Mucosa of descending colon (tissue), 3 donors: Measurements from ENCODE around the gene ZDHHC11. TPM values are rescaled to one million over a fixed set of nuclear protein-coding genes. Genes with fewer than 3 reads are reported as not detected.
"Not testable (repeated sequence)": the region's sequence is repeated elsewhere in the genome, so short reads cannot be mapped to it uniquely, and the experiment has no call there.

Experiments used
- ATAC-seq: fragments of 200-7000 bp; cut with Tn5 transposase; one replicate; pipeline ENCODE4 v1.9.1; 2020; ENCODE audit warnings: mild to moderate bottlenecking, moderate library complexity
- DNase-seq, 3 donors: peaks; one replicate each; pipeline ENCODE4 v3.0.0-alpha.2; 2020
- H3K36me3 ChIP-seq: fragments of 200-600 bp; one replicate; pipeline ENCODE4 v1.8.0; 2021; ENCODE audit warnings: low read depth, mild to moderate bottlenecking
- H3K4me1 ChIP-seq: fragments of 200-600 bp; one replicate; pipeline ENCODE4 v1.8.0; 2021; ENCODE audit warnings: low read depth, mild to moderate bottlenecking
- H3K4me3 ChIP-seq: fragments of 200-600 bp; one replicate; pipeline ENCODE4 v1.8.0; 2021; ENCODE audit warnings: mild to moderate bottlenecking
- H3K9me3 ChIP-seq: fragments of 200-600 bp; one replicate; pipeline ENCODE4 v1.8.0; 2021; ENCODE audit warnings: mild to moderate bottlenecking
- intact Hi-C, 2 donors: fragments of 100-400 bp; cut with DNase I in 1 of 2; cut with micrococcal nuclease in 1 of 2; formaldehyde crosslinking; loops; one replicate each; pipeline versions ENCODE4 v1.11.0 to v1.11.1; 2022; cut with DNase I, micrococcal nuclease
- total RNA-seq, 3 donors: library from RNA; stranded (reverse); fragmentation: NEBNext Ultra II Directional in 2 of 3; extraction: Animal tissue kit (Norgen Biotek cat#: 25700) in 2 of 3; gene quantifications; one replicate each; pipeline versions ENCODE4 v1.2.1 to v1.2.4, GENCODE V29; 2021 to 2023
- TF ChIP-seq, protein P1 (sequence below): fragments of 200-600 bp; IDR thresholded peaks from one replicate; pipeline ENCODE4 v1.8.0; 2022; ENCODE audit warnings: antibody characterized with exemption, mild to moderate bottlenecking
- donor health status: DM: no; HTN: no; CAD: no; lungs with moderate emphysema.
- donor health status: DM: no; HTN: no; CAD: no.
- donor health status: DM: no; HTN: yes; CAD: no.

ZDHHC11 gene
- total RNA-seq, 3 donors from 2014 or later, result 4.6 to 11.1 (median 7.0) TPM

DNA sequence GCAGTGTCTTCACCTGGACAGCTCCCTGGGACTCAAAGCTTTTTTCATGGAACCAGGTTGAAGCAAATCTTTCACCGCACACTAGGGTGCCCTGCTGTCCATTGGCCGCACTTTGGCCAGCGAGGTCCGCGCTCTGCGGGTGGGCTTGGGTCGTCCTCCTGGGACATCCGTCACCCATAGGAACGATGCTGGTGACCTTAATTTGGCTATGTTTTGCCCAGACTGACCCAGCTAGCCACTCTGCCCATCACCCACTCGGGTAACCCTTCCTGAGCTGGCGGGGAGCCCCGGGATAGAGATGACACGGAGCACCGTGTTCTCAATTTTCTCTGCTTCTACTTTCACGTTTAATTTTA, 92.1 kb downstream of the ZDHHC11 start:
- Histone ChIP-seq H3K9me3 (no peaks in the 10 kb centered on the region), H3K4me1 (peaks cover 31% of the 10 kb centered on the region), H3K36me3 (no peaks in the 10 kb centered on the region), H3K4me3 (no peak overlapping the region)
- intact Hi-C loops, result no loop called here
- no peak for ATAC-seq
- peak in 2 of 3 donors; percentile 46 to 50 for DNase-seq
- TF ChIP-seq, protein P1, sequence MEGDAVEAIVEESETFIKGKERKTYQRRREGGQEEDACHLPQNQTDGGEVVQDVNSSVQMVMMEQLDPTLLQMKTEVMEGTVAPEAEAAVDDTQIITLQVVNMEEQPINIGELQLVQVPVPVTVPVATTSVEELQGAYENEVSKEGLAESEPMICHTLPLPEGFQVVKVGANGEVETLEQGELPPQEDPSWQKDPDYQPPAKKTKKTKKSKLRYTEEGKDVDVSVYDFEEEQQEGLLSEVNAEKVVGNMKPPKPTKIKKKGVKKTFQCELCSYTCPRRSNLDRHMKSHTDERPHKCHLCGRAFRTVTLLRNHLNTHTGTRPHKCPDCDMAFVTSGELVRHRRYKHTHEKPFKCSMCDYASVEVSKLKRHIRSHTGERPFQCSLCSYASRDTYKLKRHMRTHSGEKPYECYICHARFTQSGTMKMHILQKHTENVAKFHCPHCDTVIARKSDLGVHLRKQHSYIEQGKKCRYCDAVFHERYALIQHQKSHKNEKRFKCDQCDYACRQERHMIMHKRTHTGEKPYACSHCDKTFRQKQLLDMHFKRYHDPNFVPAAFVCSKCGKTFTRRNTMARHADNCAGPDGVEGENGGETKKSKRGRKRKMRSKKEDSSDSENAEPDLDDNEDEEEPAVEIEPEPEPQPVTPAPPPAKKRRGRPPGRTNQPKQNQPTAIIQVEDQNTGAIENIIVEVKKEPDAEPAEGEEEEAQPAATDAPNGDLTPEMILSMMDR, result no peak

DNA sequence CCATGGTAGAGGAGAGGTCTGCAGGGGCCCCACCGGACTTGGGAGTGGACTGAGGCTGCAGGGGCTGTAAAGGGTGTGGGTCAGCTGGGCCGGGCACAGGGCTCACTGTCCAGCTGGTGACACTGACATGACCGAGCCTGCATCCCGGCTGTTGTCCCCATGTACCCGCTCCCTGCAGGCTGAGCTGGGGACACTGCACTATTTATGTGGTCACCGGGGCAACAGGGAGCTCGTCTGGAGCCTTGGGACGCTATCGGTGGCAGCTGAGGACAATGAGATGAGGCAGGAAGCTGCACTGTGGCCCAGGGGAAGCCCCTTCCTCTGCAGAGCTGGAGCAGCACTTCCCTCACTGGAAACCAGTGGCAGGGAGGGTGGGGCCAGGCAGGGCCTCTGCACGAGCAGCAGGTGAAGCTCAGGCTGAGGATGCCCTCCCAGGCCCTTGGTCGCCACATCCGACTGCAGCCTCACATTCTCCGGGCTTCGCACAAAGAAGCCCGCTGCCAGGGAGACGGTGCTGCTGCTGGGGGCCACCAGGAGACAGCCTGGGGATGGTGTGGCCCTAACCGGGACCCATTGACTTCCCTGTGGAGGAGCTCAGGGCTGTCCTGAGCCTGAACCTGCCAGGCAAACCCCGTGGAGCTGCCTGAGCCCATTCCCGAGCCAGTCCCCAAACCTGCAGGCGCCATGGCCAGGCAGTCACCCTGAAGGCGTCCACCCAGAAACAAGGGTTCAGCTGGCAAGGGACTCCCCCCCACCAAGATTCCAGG, 92.7 kb downstream of the ZDHHC11 start:
- TF ChIP-seq, protein P1, result no peak
- ATAC-seq (peak; percentile 67), DNase-seq (peak; percentile 60 to 70 (median 61))
- intact Hi-C loops, result no loop called here
- peaks cover 31% of the 10 kb centered on the region for H3K4me1 ChIP-seq
- H3K36me3 ChIP-seq, result no peaks in the 10 kb centered on the region
- H3K9me3 ChIP-seq, result no peaks in the 10 kb centered on the region
- H3K4me3 ChIP-seq, result no peak overlapping the region

DNA sequence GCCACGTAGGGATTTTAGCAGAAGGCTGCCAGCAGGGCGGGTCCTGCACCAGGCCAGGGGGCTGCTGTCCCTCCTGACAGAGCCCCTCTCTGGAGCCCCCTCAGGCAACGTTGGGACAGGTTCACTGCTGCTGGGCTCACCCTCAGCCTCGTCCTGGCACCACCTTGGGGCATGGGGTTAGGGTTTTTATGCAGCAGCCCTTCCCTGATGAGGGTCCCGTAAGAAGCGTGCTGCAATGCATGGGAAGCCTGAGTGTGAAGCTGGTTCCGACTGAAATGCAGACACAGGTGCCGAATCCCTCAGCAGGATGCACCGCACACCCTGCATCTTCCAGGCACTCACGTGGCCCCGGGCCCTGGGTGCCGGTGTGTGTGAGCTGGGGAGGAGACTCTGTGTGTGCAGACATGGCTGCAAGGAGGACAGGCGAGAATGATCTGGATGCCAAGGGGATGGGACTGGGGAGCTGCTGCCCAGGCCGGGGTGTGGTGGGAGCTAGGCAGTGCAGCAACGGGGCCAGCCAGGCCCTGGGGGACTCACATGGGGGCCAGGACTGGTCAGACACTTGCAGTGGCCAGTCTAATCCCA, 93.3 kb downstream of the ZDHHC11 start:
- TF ChIP-seq, protein P1, result no peak
- DNase-seq (no peak), ATAC-seq (no peak)
- intact Hi-C loops, result no loop called here
- Histone ChIP-seq H3K36me3 (no peaks in the 10 kb centered on the region), H3K4me1 (peaks cover 31% of the 10 kb centered on the region), H3K4me3 (no peak overlapping the region), H3K9me3 (no peaks in the 10 kb centered on the region)

DNA sequence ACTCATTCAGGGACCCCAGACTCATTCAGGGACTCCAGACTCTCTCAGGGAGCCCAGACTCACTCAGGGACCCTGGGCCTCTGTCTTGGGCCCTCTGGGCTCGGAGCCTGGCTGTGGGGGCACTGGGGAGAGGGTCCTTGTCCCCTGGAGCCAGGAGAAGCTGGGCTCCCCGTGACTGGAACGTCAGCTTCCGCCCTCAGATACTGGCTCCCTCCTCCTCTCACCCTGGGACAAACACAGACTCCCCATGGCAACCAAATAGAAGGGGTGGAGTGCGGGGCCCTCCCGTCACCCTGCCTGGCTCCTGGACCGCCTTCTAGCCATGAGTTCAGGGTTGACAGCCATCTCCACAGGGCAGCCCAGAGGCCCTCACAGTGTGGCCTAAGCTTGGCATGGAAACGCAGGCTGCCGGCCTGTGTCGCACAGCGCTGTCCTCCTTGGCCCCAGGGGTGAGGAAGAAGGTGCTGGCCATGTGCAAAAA, 93.9 kb downstream of the ZDHHC11 start:
- TF ChIP-seq, protein P1, result no peak
- ATAC-seq (peak; percentile 57), DNase-seq (peak; percentile 49 to 58 (median 52))
- Histone ChIP-seq H3K36me3 (no peaks in the 10 kb centered on the region), H3K4me3 (no peak overlapping the region), H3K4me1 (peaks cover 31% of the 10 kb centered on the region), H3K9me3 (no peaks in the 10 kb centered on the region)
- intact Hi-C loops, result no loop called here

DNA sequence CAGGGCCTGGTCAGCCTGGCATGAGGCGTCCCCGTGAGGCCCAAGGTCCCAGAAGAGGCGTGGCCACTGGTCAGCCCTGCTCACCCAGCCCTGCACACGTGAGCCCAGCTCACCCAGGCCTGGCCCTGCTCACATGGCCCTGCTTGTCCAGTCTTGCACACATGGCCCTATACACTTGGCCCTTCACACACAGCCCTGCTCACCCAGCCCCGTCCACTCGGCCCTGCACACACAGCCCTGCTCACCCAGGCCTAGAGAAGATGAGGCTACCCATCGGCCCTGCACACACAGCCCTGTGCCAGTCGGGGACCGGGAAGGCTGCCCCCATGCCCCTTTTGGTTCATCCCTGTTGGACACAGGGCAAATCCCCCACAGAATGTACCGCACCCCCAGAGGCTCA, 94.6 kb downstream of the ZDHHC11 start:
- ATAC-seq, result peak; percentile 4
- peaks cover 31% of the 10 kb centered on the region for H3K4me1 ChIP-seq
- H3K4me3 ChIP-seq, result no peak overlapping the region
- TF ChIP-seq, protein P1, result no peak
- H3K9me3 ChIP-seq, result no peaks in the 10 kb centered on the region
- DNase-seq, result peak in 1 of 3 donors; percentile 48
- no peaks in the 10 kb centered on the region for H3K36me3 ChIP-seq
- intact Hi-C loops, result no loop called here

DNA sequence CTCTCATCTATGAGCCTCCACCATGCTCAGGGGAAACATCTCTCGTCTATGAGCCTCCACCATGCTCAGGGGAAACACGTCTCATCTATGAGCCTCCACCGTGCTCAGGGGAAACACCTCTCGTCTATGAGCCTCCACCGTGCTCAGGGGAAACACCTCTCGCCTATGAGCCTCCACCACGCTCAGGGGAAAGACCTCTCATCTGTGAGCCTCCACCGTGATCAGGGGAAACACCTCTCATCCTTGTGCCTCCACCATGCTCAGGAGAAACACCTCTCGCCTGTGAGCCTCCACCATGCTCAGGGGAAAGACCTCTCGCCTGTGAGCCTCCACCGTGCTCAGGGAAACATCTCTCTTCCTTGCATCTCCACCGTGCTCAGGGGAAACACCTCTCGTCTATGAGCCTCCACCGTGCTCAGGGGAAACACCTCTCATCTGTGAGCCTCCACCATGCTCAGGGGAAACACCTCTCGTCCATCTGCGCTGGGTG, 96.6 kb downstream of the ZDHHC11 start:
- H3K4me1 ChIP-seq, result peaks cover 25% of the 10 kb centered on the region
- H3K9me3 ChIP-seq, H3K36me3 ChIP-seq, H3K4me3 ChIP-seq, ATAC-seq, intact Hi-C loops, DNase-seq: not testable (repeated sequence)

DNA sequence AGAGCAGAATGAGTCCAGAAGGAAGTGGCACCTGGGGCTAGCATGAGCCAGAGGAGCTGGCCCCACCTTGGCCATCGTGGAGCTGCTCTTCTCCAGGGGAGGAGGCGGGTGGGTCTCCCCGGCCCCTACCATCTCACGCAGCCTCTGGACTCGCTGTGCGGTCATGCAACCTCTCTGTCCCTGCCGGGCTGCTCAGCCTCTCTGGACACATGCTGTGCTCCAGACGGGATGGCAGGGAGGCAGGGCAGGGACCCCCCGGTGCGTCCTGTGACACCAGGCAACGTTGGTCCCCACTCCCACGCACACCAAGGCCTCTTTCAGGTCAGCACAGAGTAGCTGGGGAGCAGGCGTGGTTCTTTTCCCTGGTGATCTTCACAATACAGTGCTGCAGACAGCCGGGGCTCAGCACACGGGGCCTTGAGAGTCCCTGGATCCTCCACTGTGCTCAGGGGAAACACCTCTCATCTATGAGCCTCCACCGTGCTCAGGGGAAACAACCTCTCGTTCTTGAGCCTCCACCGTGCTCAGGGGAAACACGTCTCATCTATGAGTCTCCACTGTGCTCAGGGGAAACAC, 97.1 kb downstream of the ZDHHC11 start:
- DNase-seq, intact Hi-C loops, H3K36me3 ChIP-seq, H3K4me3 ChIP-seq, ATAC-seq, H3K9me3 ChIP-seq: not testable (repeated sequence)
- peaks cover 20% of the 10 kb centered on the region for H3K4me1 ChIP-seq

DNA sequence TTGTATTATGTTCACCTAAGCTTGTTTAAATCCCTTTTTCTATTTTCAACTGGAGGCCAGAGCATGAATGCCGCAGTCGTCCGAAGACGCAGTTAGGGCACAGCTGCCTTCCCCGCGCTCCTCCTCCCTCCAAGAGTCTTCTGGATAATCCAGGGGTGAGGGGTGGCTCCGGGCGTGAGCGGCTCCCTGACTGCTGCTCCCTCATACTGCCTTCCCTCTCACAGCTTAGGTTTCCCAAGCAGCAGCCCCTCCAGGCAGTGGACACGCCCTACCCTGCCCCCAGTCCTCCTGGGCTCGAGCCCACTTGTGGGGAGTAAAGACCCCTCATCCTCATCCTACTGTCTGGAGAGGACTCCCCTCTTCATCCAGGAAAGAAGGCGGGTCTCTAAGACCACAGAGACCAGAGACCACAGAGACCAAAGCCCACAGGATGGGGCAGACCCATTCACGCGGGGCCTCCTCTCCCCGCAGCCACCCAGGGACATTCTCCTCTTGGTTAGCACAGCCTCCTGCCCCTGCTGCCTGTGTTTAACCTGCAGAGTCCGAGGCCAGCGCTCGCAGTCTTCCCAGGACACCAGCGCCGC, 98.2 kb downstream of the ZDHHC11 start:
- intact Hi-C loops, H3K36me3 ChIP-seq, H3K4me3 ChIP-seq, H3K9me3 ChIP-seq, H3K4me1 ChIP-seq, ATAC-seq, DNase-seq: not testable (repeated sequence)
